T-helper 2 cell (primary cell): ENCODE data around the gene ZNF579.
"Not testable (repeated sequence)": the region's sequence is repeated elsewhere in the genome, so short reads cannot be mapped to it uniquely, and the experiment has no call there.

ENCODE experiments used
- DNase-seq, 5 experiments: peaks; one replicate each; pipeline versions ENCODE4 v3.0.0 to v3.0.0-alpha.2; 2012 to 2022

Gene ZNF579

DNA sequence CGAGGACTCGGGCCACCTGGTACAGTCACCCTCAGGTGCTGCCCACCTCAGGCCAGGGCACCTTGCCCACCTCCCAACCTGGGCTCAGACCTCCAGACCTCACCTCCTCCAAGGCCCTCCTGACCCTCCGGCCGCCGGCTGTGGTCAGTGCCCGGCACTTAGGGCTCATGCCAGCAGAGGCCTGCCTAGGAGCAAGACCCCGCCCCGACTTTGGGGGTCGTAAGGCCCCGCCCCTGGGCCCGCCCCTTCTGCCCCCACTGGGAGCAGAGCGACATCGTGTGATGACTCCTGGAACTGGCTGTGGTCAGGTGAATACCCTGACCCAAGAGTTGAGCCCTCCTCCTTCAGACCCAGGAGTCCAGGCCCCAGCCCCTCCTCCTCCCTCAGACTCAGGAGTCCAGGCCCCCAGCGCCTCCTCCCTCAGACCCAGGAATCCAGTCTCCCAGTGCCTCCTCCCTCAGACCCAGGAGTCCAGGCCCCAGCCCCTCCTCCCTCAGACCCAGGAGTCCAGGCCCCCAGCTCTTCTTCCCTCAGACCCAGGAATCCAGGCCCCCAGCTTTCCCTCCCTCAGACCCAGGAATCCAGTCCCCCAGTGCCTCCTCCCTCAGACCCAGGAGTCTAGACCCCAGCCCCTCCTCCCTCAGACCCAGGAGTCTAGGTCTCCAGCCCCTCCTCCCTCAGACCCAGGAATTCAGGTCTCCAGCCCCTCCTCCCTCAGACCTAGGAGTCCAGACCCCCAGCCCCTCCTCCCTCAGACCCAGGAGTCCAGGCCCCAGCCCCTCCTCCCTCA, 43.5 kb downstream of the ZNF579 start, which contains the start of gene SBK2:
Gene SBK2, minus strand, starts transcription at position 183 of the 790 bp plus-strand sequence. CDS start 839 bp downstream, outside the sequence.
- DNase-seq, result no peak

DNA sequence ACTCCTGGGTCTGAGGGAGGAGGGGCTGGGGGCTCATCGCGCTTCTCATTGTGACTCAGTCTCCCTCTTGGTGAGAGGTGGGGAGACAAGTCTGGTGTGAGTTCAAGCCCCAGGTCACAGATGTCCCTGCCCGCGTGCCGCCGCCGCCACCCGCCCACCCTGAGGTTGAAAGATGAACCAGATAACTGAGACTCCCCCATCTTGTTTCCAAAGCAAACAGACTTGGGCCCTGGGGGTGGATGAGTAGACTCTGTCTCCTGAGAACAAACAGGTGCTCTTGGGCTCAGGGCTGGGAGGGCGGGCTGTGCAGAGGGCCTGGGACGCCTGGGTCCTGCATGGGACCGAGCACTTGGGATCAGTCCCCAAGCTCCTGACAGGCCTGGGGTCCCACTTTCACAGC, 44.3 kb downstream of the ZNF579 start:
- no peak for DNase-seq

DNA sequence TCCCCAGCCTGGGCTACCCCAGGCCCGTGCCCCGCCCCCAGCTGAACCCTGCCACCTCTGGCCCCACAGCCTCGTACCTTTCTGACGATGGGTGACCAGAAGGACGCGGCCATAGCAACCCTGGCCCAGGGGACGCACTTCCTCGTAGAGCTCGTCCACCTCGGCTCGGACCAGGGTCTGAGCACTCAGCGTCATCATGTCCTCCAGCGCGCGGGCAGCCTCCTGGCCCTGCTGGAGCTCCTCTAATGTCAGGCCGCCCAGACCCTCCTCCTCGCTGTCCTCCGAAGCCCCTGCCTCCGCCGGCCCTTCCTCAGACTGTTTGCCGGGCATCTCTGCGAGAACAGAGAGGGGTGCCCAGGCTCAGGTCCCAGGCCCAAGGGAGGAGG, 44.7 kb downstream of the ZNF579 start:
- no peak for DNase-seq

DNA sequence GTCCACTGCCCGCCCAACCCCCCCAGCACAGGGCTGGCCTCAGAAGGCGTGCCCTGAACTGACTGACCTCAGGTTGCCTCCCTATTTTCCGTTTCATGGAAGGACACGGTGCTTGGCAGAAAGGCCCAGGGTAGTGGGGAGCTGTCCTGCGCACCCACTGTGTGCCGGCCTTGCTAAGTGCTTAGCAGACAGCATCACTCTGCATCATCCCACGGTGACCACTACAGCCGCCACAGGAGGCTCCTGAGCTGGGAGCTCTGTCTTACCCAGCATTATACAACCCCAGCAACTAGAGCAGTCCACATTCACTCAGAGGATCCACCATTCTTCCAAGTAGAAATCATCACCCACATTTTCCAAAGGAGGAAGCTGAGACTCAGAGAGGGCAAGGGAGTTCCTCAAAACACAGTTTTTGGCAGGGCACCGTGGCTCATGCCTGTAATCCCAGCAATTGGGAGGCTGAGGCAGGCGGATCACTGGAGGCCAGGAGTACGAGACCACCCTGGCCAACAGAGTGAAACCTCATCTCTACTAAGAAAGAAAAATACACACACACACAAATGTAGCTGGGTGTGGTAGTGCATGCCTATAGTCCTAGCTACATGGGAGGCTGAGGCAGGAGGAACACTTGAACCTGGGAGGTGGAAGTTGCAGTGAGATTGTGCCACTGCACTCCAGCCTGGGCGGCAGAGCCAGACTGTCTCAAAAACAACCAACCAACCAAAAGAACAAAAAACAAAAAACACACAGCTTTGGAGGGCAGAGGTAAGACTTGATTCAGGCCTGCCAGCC, 45.3 kb downstream of the ZNF579 start:
- no peak for DNase-seq

DNA sequence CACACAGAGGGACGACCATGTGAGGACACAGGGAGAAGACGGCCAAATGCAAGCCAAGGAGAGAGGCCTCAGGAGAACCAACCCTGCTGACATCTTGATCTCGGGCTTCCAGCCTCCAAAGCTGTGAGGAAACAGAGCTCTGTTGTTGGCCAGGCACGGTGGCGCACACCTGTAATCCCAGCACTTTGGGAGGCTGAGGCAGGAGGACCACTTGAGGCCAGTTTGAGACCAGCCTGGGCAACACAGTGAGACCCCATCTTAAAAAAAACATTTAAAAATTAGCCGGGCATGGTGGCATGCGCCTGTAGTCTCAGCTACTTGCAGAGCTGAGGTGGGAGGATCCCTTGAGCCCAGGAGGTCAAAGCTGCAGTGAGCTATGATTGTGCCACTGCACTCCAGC, 46.4 kb downstream of the ZNF579 start:
- DNase-seq, result not testable (repeated sequence)

DNA sequence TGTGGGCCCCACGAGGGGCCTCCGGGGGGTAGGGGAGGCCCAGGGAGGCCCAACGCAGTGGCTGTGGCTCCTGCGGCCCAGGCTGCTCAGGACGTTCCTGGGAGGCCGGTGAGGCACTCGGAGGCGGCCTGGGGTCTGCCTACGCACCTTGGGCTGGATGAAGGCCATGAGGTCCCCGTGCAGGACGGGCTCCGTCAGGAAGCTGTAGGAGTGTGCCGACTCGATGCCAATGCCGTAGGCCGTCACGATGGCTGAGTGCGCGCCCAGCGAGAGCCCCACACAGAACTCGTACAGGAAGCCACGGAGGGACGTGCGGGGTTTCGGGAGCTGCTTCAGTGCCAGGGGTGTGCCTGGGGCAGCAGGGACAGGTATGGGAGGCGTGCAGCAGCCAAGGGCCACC, 49.7 kb downstream of the ZNF579 start:
- DNase-seq, result no peak

DNA sequence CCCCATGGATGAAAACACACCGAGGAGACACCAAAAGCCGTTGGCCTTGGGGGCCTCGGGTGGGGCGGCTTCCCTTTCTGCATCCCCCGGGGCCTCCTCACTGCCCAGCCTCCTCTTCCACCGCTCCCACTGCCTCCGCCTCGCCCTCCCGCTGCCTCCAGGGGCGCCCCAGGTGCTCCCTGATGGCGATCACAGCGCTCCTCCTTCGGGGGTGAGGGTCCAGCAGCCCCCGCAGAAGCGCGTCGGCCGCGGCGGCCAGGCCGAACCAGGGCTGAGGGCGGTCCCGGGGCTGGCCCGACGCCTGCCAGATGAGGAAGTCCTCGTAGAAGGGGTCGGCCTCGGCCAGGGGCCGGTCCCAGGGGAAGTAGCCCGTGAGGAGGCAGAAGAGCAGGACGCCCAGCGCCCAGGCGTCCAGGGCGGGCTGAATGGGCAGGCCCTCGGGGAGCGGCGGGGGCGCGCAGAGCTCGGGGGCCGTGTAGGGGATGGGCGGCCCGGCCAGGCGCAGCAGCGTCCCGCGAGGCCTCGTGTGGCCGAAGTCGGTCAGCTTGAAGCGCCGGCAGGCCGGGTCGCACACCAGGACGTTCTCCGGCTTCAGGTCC, 50.9 kb downstream of the ZNF579 start:
- no peak for DNase-seq

DNA sequence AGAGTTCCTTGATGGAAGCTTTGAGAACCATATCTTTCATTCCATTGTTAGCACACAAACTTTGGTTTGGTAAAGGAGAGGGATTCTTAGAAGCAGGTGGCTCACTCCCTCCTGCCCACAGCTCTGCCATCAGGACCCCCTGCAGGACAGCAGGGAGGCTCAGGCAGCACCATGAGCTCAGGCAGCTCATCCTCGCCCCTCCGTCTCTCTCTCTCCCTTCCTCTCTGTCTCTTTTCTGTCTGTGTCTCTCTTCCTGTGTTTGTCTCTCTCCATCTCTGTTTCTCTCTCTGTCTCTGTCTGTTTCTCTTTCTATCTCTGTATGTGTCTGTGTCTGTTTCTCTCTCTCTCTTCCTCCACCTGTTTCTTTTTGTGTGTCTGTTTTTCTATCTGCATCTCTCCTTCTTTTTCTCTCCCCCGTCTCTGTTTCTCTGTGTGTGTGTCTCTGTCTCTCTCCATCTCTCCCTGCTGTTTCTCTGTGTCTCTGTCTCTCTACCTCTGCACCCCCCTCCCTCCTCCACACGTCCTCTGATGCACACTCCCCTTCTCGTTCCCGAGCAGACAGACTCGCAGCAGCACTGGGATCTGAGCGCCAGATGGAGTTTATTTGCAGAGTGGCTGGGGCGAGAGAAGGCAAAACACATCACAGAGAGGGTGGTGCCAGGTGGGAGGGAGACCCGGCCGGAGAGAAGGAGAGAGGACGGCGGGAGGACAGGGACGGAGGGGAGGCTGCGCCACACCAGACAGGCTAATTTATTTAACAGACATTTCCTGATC, 52.4 kb downstream of the ZNF579 start:
- DNase-seq, result no peak

DNA sequence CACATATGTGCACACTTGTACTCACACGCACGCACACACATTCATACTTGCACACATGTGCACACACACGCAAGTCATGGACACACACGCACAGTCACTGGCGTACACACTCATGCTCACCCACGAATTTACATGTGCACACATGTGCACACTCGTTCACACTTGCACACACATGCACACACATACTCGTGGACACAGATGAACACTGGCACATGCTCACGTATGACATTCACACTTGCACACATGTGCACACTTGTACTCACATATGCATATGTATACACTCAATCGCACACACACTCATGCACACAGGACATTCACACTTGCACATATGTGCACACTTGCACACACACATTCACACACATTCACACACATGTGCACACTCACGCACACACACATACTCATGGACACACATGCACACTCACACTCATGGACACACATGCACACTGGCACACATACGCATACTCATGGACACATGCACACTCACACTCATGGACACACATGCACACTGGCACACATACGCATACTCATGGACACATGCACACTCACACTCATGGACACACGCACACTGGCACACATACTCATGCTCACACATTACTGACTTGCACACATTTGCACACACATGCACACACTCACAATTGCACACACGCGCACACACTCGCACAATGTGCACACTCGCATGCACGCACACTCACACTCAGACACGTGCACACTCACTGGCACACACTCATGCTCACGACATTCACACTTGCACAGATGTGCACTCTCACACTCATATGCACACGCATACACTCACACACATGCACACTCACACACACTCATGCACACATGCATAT, 53.2 kb downstream of the ZNF579 start:
- DNase-seq, result no peak
